GM12878 (cell line): ENCODE results near the gene NUBPL. TPM values are rescaled to one million over a fixed set of nuclear protein-coding genes. Genes with fewer than 3 reads are reported as not detected.

Source experiments
- ATAC-seq: fragments of 200-7000 bp; cut with Tn5 transposase; 3 replicates; pipeline ENCODE4 v1.9.1; 2020; ENCODE audit warnings: mild to moderate bottlenecking, moderate library complexity
- BruUV-seq: library from RNA; stranded (reverse); fragments of 400-500 nt; replicated peaks from 2 replicates; lab custom pipeline; 2021; lab: Mats Ljungman, UMichigan
- CTCF ChIA-PET: fragments of 300-600 bp; sonication (Branson Sonifier 250); formaldehyde crosslinking; extraction: SDS; loops from one replicate; lab custom pipeline; 2021; ENCODE audit warnings: inconsistent platforms; lab: Yijun Ruan, JAX
- POLR2A ChIA-PET: fragments of 350-600 bp; formaldehyde crosslinking; extraction: SDS; loops from one replicate; lab custom pipeline; 2021; ENCODE audit warnings: inconsistent platforms; lab: Charles Lee
- RAD21 ChIA-PET: fragments of 300-600 bp; sonication (Branson Sonifier 250); formaldehyde crosslinking; loops from one replicate; lab custom pipeline; 2023; ENCODE audit warnings: antibody characterized with exemption; ENCODE audit not compliant: unreplicated experiment; lab: Charles Lee
- SMC1A ChIA-PET: fragments of 300-600 bp; sonication (Branson Sonifier 250); formaldehyde crosslinking; loops from one replicate; lab custom pipeline; 2023; ENCODE audit not compliant: unreplicated experiment, uncharacterized antibody; lab: Charles Lee
- DNase-seq: peaks from one replicate; pipeline ENCODE4 v3.0.0-alpha.2; 2011; ENCODE audit warnings: low read depth, low spot score
- FAIRE-seq: peaks from 3 replicates; lab custom pipeline; 2011; peaks lifted over from hg19 to GRCh38; lab: Jason Lieb, UNC
- H2AFZ ChIP-seq: 2 replicates; pipeline ENCODE4 v1.6.0; 2011; ENCODE audit warnings: low read depth, low read length, control low read depth; ENCODE audit not compliant: control insufficient read depth
- H3K27ac ChIP-seq: 2 replicates; pipeline ENCODE4 v1.5.1; 2011; ENCODE audit warnings: control low read depth; ENCODE audit not compliant: control insufficient read depth, insufficient read depth
- H3K27me3 ChIP-seq, 2 experiments: replicated peaks in 1 of 2; 2 replicates each; pipeline versions ENCODE4 v1.6.0 to v1.6.1; 2011; ENCODE audit warnings: low read length in 1 of 2; ENCODE audit not compliant: control insufficient read depth in 2 of 2, insufficient read depth in 2 of 2
- H3K36me3 ChIP-seq, 2 experiments: 2 replicates each; pipeline ENCODE4 v1.5.1; 2011; ENCODE audit warnings: low read length in 1 of 2; ENCODE audit not compliant: control insufficient read depth in 2 of 2, insufficient read depth in 2 of 2
- H3K4me1 ChIP-seq: 2 replicates; pipeline ENCODE4 v1.6.1; 2011; ENCODE audit warnings: mild to moderate bottlenecking, low read length, moderate library complexity, mixed read lengths; ENCODE audit not compliant: control insufficient read depth, insufficient read depth
- H3K4me2 ChIP-seq: 2 replicates; pipeline ENCODE4 v1.6.0; 2011; ENCODE audit warnings: control low read depth; ENCODE audit not compliant: control insufficient read depth, insufficient read depth
- H3K4me3 ChIP-seq: fragments of 200-600 bp; sonication (generic); 2 replicates; pipeline ENCODE4 v1.5.1; 2016
- H3K79me2 ChIP-seq: 2 replicates; pipeline ENCODE4 v1.6.0; 2011; ENCODE audit warnings: low read length; ENCODE audit not compliant: control insufficient read depth, insufficient read depth
- H3K9ac ChIP-seq: 2 replicates; pipeline ENCODE4 v1.8.0; 2011; ENCODE audit warnings: low read length, control low read depth, mixed read lengths; ENCODE audit not compliant: control insufficient read depth, insufficient read depth
- H3K9me3 ChIP-seq: replicated peaks from 3 replicates; pipeline ENCODE4 v1.5.1; 2011; ENCODE audit warnings: mild to moderate bottlenecking, low read length; ENCODE audit not compliant: control insufficient read depth, insufficient read depth
- H4K20me1 ChIP-seq: 2 replicates; pipeline ENCODE4 v1.6.0; 2011; ENCODE audit not compliant: control insufficient read depth, insufficient read depth
- HDGF ChIP-seq: fragments of 450-650 bp; IDR thresholded peaks from 2 replicates; pipeline ENCODE4 v1.6.1; 2016; ENCODE audit warnings: antibody characterized with exemption
- KLF5 ChIP-seq: fragments of 450-650 bp; IDR thresholded peaks from 2 replicates; pipeline ENCODE4 v1.6.1; 2014; ENCODE audit warnings: mild to moderate bottlenecking; ENCODE audit not compliant: partially characterized antibody
- MEF2A ChIP-seq: IDR thresholded peaks from 2 replicates; pipeline ENCODE4 v1.6.1; 2011; ENCODE audit warnings: low read depth, mild to moderate bottlenecking, low read length, moderate library complexity; ENCODE audit not compliant: insufficient read depth
- RCOR1 ChIP-seq: conservative IDR thresholded peaks from 2 replicates; pipeline ENCODE4 v1.6.1; 2012; ENCODE audit warnings: low read depth, low read length, improper control_type of control experiment
- STAT3 ChIP-seq: IDR thresholded peaks from 2 replicates; pipeline ENCODE4 v1.6.1; 2011; ENCODE audit warnings: low read depth, low read length, improper control_type of control experiment
- SUZ12 ChIP-seq: fragments of 200-600 bp; sonication (generic); IDR thresholded peaks from one replicate; pipeline ENCODE4 v1.6.1; 2018; ENCODE audit warnings: antibody characterized with exemption, mild to moderate bottlenecking; ENCODE audit not compliant: unreplicated experiment
- ZNF622 ChIP-seq: fragments of 450-650 bp; IDR thresholded peaks from 2 replicates; pipeline ENCODE4 v1.6.1; 2017; ENCODE audit warnings: mild to moderate bottlenecking, inconsistent platforms
- WGBS: methylation state at CpG from one replicate; pipeline ENCODE4 v1.1.6; 2016; ENCODE audit warnings: low lambda C conversion rate; ENCODE audit not compliant: insufficient replicate concordance, insufficient coverage; ENCODE audit errors: missing lambda C conversion rate; 5-methylcytosine and 5-hydroxymethylcytosine counted together
- in situ Hi-C: fragments of 300-500 bp; cut with MboI; formaldehyde crosslinking; loops from 9 replicates; pipeline ENCODE4 v1.14.3; 2018; ENCODE audit warnings: mixed read lengths
- intact Hi-C: fragments of 100-400 bp; cut with micrococcal nuclease; formaldehyde crosslinking; loops from one replicate; pipeline ENCODE4 v1.14.2; 2022; ENCODE audit not compliant: unreplicated experiment
- polyA plus RNA-seq, 11 experiments: library from polyadenylated mRNA; depleted of rRNA in 4 of 11; unstranded in 6 of 11; stranded (reverse) in 5 of 11; fragments of >200 nt; fragmentation: Nextera tagmentation in 4 of 11; fragmentation: Illumina TruSeq in 1 of 11; extraction: Ambion mirVana in 4 of 11; extraction: Trizol in 1 of 11; gene quantifications; 1 replicate in 1 of 11; 2 replicates in 10 of 11; pipeline versions ENCODE4 v1.2.1 to v1.2.3, GENCODE V29; 2011 to 2016; ENCODE audit warnings: inconsistent platforms in 2 of 11, missing spikeins in 2 of 11, low read depth in 1 of 11
- total RNA-seq, 4 experiments: library from RNA; depleted of rRNA in 3 of 4; stranded (reverse); fragments of >200 nt in 3 of 4; fragmentation: Illumina TruSeq in 1 of 4; extraction: Trizol in 1 of 4; gene quantifications; 2 replicates each; pipeline versions ENCODE4 v1.2.1 to v1.2.3, GENCODE V29; 2013 to 2021
- TF ChIP-seq, protein P1 (sequence below): fragments of 450-650 bp; IDR thresholded peaks from 2 replicates; pipeline ENCODE4 v1.6.1; 2014; ENCODE audit warnings: mild to moderate bottlenecking
- TF ChIP-seq, protein P2 (sequence below): IDR thresholded peaks from 2 replicates; pipeline ENCODE4 v1.6.1; 2012; ENCODE audit warnings: low read depth, low read length, improper control_type of control experiment
- TF ChIP-seq, protein P3 (sequence below): fragments of 450-650 bp; IDR thresholded peaks from 2 replicates; pipeline ENCODE4 v1.6.1; 2017; ENCODE audit warnings: mild to moderate bottlenecking, low read depth, inconsistent platforms; ENCODE audit not compliant: poor library complexity, severe bottlenecking
- TF ChIP-seq, protein P4 (sequence below): fragments of 450-650 bp; IDR thresholded peaks from 2 replicates; pipeline ENCODE4 v1.6.1; 2018; ENCODE audit warnings: borderline replicate concordance, mild to moderate bottlenecking; ENCODE audit not compliant: partially characterized antibody
- TF ChIP-seq, protein P5 (sequence below): fragments of 450-650 bp; formaldehyde crosslinking; IDR thresholded peaks from 2 replicates; pipeline ENCODE4 v1.4.0; 2022; ENCODE audit warnings: mild to moderate bottlenecking, moderate library complexity

NUBPL gene
- total and polyA plus RNA-seq, 10 of the 15 experiments (the other 5 are each of a cell fraction or from before 2014, with no cell fraction given) = 3.4 to 11.6 (median 8.1) TPM

DNA sequence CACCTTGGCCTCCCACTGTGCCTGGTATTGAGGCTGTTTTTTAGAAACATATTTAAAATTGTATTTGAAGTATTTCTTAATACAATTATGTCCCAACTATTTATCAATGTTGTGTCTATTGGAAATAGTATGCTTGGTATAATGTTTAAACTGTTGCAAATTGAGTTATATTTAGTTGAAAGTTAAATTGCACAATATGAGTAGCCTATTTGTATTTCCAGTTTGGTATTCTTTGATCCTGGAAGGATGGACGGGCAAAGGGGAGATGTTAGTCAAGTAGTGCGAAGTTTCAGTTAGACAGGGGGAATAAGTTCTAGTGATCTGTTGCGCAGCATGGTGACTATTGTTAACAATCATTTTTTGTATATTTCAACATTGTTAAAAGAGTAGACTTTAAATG is 111.5 kb downstream of the NUBPL start:
- Histone ChIP-seq H3K36me3 (no peaks in the 10 kb centered on the region), H3K27ac (no peak overlapping the region), H3K27me3 (no peaks in the 10 kb centered on the region), H2AFZ (no peak overlapping the region), H3K9me3 (no peaks in the 10 kb centered on the region), H3K9ac (no peak overlapping the region), H3K4me3 (no peak overlapping the region), H4K20me1 (no peaks in the 10 kb centered on the region), H3K79me2 (no peaks in the 10 kb centered on the region), H3K4me1 (no peaks in the 10 kb centered on the region), H3K4me2 (no peak overlapping the region)
- CTCF ChIA-PET = no interaction called here
- POLR2A ChIA-PET = no interaction called here
- in situ Hi-C loops = no loop called here
- RAD21 ChIA-PET = no interaction called here
- no peak for DNase-seq
- FAIRE-seq = no peak
- no peak for ATAC-seq
- intact Hi-C loops = no loop called here
- WGBS = 83% methylated on average over 3 of the region's 3 CpGs
- SMC1A ChIA-PET = no interaction called here
- BruUV-seq = no TSS peak
- TF ChIP-seq ZNF622 (no peak), HDGF (no peak), RCOR1 (no peak), MEF2A (no peak), KLF5 (no peak), SUZ12 (no peak), STAT3 (no peak)
- TF ChIP-seq, protein P1, sequence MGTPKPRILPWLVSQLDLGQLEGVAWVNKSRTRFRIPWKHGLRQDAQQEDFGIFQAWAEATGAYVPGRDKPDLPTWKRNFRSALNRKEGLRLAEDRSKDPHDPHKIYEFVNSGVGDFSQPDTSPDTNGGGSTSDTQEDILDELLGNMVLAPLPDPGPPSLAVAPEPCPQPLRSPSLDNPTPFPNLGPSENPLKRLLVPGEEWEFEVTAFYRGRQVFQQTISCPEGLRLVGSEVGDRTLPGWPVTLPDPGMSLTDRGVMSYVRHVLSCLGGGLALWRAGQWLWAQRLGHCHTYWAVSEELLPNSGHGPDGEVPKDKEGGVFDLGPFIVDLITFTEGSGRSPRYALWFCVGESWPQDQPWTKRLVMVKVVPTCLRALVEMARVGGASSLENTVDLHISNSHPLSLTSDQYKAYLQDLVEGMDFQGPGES = no peak
- TF ChIP-seq, protein P2, sequence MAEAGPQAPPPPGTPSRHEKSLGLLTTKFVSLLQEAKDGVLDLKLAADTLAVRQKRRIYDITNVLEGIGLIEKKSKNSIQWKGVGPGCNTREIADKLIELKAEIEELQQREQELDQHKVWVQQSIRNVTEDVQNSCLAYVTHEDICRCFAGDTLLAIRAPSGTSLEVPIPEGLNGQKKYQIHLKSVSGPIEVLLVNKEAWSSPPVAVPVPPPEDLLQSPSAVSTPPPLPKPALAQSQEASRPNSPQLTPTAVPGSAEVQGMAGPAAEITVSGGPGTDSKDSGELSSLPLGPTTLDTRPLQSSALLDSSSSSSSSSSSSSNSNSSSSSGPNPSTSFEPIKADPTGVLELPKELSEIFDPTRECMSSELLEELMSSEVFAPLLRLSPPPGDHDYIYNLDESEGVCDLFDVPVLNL = no peak
- TF ChIP-seq, protein P3, sequence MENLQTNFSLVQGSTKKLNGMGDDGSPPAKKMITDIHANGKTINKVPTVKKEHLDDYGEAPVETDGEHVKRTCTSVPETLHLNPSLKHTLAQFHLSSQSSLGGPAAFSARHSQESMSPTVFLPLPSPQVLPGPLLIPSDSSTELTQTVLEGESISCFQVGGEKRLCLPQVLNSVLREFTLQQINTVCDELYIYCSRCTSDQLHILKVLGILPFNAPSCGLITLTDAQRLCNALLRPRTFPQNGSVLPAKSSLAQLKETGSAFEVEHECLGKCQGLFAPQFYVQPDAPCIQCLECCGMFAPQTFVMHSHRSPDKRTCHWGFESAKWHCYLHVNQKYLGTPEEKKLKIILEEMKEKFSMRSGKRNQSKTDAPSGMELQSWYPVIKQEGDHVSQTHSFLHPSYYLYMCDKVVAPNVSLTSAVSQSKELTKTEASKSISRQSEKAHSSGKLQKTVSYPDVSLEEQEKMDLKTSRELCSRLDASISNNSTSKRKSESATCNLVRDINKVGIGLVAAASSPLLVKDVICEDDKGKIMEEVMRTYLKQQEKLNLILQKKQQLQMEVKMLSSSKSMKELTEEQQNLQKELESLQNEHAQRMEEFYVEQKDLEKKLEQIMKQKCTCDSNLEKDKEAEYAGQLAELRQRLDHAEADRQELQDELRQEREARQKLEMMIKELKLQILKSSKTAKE = no peak
- TF ChIP-seq, protein P4, sequence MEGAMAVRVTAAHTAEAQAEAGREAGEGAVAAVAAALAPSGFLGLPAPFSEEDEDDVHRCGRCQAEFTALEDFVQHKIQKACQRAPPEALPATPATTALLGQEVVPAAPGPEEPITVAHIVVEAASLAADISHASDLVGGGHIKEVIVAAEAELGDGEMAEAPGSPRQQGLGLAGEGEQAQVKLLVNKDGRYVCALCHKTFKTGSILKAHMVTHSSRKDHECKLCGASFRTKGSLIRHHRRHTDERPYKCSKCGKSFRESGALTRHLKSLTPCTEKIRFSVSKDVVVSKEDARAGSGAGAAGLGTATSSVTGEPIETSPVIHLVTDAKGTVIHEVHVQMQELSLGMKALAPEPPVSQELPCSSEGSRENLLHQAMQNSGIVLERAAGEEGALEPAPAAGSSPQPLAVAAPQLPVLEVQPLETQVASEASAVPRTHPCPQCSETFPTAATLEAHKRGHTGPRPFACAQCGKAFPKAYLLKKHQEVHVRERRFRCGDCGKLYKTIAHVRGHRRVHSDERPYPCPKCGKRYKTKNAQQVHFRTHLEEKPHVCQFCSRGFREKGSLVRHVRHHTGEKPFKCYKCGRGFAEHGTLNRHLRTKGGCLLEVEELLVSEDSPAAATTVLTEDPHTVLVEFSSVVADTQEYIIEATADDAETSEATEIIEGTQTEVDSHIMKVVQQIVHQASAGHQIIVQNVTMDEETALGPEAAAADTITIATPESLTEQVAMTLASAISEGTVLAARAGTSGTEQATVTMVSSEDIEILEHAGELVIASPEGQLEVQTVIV = no peak
- TF ChIP-seq, protein P5, sequence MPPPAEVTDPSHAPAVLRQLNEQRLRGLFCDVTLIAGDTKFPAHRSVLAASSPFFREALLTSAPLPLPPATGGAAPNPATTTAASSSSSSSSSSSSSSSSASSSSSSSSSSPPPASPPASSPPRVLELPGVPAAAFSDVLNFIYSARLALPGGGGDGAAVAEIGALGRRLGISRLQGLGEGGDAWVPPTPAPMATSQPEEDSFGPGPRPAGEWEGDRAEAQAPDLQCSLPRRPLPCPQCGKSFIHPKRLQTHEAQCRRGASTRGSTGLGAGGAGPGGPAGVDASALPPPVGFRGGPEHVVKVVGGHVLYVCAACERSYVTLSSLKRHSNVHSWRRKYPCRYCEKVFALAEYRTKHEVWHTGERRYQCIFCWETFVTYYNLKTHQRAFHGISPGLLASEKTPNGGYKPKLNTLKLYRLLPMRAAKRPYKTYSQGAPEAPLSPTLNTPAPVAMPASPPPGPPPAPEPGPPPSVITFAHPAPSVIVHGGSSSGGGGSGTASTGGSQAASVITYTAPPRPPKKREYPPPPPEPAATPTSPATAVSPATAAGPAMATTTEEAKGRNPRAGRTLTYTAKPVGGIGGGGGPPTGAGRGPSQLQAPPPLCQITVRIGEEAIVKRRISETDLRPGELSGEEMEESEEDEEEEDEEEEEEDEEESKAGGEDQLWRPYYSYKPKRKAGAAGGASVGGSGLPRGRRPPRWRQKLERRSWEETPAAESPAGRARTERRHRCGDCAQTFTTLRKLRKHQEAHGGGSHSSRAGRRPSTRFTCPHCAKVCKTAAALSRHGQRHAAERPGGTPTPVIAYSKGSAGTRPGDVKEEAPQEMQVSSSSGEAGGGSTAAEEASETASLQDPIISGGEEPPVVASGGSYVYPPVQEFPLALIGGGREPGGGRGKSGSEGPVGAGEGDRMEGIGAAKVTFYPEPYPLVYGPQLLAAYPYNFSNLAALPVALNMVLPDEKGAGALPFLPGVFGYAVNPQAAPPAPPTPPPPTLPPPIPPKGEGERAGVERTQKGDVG = no peak
